ENCODE results near the gene ANP32A.

ANP32A gene

DNA sequence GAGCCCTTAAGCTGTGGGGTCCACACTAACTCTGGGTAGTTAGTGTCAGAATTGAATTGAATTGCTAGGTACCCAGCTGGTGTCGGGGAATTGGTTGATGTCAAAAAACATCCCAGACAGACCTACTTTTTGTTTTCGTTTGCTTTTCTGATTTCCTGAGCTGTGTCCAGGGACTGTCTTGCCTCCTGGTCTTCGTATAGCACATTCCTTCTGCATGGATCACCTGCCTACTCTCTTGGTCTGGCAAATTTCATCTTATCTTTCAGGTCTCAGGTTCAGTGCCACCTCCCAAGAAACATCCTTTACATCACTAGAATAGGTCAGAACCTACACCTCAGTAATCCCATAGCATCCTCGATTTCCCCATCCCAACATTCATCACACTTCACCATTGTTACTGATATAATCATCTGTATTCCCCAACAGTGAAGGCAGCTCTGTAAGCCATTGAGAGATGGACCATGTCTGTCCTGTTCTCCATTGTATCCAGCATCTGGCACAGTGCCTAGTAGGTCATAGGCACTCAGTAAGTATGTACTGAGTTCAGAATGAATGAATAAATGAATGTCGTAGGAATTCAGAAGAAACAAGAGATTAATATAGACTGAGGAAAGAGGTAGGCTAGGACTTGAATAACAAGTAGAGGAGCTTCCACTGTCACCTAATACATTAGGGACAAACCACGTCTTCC lies 81.2 kb downstream of the ANP32A start:
- no peak for DNase-seq

DNA sequence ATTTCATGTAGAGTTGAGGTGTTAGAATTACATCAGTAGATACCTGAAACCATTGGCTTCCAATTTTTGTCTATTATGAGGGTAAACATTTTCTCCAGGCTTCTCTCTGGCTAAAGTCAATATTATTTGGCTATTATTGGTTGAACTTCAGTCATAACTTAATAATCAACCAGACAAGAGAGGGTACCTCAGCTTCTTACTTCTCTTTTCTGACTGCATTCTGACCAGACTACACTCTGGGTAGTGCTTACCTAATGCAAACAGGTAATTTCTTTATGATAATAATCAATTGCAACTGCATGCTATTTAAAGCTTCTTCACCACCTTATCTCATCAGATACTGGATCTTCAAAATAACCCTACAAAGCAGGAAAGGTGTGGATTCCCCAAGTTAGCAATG lies 85.1 kb downstream of the ANP32A start:
- DNase-seq, result no peak

DNA sequence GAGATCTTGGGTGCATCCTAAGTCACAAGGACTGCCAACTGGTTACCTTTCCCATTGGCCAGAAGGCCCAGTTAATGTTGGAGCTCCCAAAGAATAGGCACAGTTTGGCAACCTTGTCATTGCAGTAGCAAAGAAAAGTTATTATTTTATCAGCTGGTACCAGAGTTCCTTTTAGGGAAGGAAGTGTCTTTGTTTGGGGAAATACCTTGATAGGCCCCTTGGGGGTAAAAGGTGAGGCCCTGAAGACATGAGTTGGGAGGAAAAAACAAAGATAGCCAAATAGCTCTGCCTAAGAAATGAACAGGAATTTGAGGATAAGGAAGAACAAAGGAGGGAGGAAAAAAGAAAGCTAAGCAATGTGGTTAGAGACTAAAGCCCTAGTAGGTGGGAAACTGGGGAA lies 85.8 kb downstream of the ANP32A start:
- DNase-seq, result no peak

DNA sequence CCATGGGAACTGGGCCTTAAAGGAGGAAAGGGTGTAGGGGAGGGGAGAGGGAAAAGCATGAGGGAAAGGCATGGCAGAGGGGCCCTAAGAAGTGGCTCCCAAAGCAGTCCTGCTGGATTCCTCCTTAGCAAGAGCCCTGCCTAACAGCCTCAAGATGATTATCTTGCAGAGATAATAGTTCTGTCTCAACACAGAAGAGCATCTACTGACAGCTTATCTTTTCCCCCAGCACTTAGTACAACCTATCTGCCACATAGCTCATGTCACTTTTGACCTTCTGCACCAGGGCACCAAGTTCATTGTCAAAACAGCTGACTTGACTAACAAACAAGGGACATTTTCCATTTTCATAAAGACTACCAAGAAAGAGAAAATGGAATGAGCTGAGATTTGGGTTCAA lies 86.3 kb downstream of the ANP32A start:
- no peak for DNase-seq

DNA sequence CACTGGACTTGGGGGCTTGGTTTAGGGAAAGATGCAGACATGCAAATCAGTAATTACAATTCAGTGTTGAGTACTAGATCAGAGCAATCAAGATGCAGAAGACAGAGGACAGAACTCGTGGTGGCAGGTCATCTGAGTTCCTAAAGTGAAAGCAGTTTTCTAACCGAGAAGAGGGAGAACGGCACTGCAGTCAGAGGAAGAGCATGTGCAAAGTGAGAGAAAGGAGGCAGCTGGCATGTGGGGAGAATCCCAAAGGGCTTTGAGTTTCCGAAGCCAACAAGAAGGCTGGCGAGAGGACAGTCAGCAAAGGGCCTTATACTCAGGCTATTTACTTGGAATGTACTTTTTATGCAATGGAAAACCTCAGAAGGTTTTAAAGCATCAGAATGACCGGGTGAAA lies 87.0 kb downstream of the ANP32A start:
- no peak for DNase-seq

DNA sequence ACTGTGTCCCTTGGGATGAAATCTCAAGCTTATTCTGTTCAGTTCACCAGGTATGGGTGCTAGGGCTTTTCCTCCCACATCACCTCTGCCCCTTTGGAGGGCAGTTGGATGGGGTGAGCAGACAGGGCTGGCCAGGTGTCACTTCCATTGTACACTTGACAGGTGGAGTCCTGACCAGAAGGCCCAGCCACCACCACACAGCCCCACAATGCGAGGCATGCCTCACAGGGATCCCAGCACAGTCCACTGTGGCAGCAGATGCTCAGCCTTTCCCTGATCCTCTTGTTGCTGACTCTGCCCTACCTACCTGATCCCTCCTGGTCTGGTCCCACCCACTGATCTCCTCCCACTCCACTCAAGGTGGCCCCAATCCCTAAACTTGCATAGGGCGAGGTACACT lies 88.2 kb downstream of the ANP32A start:
- DNase-seq, result no peak

DNA sequence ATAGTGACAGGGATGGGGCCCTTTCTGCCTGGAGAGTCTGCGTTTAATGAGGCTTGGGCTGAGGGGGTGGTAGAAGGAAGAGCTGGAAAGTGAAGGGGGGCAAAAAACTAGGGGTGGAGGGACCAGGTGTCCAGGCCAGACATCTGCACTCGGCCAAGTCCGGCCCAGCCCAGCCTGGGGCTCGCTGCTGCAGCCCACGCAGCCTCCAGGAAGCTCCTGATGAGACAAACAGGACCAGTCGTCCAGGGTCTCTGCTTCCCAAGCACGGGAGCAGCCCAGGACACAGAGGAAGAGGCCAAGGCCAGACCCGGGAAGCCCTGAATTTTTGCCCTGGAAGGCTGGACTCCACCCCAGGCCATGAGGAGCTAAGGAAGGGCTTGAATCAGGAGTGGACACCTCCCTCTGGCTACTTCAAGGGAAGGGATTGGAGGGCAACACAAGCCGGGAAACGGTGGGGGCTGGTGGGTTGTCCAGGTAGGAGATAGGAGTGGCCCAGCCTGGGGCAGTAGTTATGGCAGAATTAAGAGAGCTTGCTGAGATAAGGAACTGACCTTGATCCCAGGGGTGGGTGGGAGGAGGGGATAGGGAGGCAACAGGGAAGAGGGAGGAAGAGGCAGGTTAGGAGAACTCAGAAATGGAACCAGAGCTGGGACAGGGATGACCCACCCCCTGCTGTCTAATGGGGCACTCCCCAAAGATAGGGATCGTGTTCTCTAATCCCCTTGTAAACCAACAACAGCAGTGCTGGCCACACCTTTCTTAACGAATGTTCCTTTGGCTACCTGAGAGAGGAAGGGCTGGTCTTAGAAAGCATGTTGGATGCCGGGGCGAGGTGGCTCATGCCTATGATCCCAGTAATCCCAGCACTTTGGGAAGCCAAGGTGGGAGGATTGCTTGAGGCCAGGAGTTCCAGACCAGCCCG lies 89.5 kb downstream of the ANP32A start:
- no peak for DNase-seq

DNA sequence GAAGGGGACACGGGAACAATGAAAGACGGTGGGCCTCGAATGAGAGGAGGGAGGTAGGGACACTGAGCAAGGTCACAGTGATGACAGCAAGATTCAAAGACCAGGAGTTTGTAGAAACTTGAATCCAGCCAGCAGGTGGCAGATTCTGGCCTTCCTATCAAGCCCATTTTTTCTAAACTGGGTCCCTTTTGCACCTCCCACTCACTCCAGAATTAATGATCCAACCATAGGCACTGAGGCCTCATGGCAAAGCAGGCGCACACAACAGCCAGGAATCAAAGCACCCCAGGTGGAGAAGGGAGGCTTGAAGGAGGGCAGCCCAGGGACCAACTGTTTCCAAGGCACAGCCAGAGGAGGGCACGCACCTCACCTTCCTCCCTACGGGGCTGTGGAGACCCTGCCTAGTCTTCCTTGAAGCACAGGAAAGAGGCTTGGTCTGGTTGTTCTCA lies 90.2 kb downstream of the ANP32A start:
- DNase-seq, result no peak

DNA sequence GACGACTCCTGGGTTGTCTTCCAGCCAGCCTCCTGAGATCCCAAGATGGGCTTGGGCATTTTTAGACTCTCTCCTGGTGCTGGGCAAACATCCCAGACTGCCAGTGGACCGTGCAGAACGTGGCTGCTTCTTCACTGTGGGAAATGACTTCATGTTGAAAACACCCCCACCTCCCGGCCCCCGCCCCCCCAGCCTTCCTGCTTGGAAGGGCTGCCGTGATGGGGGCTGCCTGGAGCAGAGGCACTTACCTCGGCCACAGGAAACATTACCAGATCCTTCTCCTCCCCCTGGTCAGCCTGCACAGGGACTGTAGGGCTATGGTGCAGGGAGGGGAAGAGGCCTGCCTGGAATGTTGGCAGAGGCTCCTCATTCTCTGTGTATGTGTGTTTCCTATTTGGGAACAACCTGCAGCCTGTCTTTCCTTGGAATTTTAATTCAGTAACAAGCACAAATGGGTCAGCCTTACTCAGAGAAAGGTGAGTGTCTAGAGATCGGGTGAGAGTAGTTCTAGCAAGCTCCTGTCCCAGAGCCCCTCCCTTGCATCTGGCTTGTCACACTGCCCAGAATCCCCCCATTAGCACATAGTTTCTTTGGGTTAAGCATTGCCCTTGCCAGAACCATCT lies 90.8 kb downstream of the ANP32A start:
- DNase-seq, result no peak
